Peyer's patch (tissue), 4 donors: Measurements from ENCODE around the gene RTCA. TPM values are rescaled to one million over a fixed set of nuclear protein-coding genes. Genes with fewer than 3 reads are reported as not detected.

ENCODE experiments used
- DNase-seq, 3 donors: peaks; one replicate each; pipeline ENCODE4 v3.0.0-alpha.2; 2017 to 2019
- H3K27ac ChIP-seq, 4 donors: fragments of 200-600 bp; sonication (generic); one replicate each; pipeline ENCODE4 v1.5.1; 2016 to 2019
- H3K27me3 ChIP-seq, 2 donors: fragments of 200-600 bp; sonication (generic); one replicate each; pipeline ENCODE4 v1.5.1; 2019
- H3K36me3 ChIP-seq, 3 donors: fragments of 200-600 bp; sonication (generic); one replicate each; pipeline ENCODE4 v1.5.1; 2016 to 2019
- H3K4me1 ChIP-seq, 4 donors: fragments of 200-600 bp; sonication (generic); one replicate each; pipeline ENCODE4 v1.5.1; 2016 to 2019
- H3K4me3 ChIP-seq, 4 donors: fragments of 200-600 bp; sonication (generic); 1 replicate in 3 of 4; 2 replicates in 1 of 4; pipeline ENCODE4 v1.5.1; 2016 to 2019; ENCODE audit warnings: mild to moderate bottlenecking in 1 of 4
- H3K9me3 ChIP-seq, 4 donors: fragments of 200-600 bp; sonication (generic); one replicate each; pipeline ENCODE4 v1.5.1; 2016 to 2019; ENCODE audit warnings: mild to moderate bottlenecking in 1 of 4
- POLR2A ChIP-seq, 2 donors: fragments of 450-650 bp; IDR thresholded peaks; one replicate each; pipeline ENCODE4 v1.5.1; 2017; ENCODE audit warnings: antibody characterized with exemption in 2 of 2, mild to moderate bottlenecking in 2 of 2, moderate library complexity in 2 of 2
- total RNA-seq, 4 donors: library from RNA; depleted of rRNA; stranded (reverse); fragments of >200 nt; gene quantifications; one replicate each; pipeline ENCODE4 v1.1.0, GENCODE V29; 2016
- TF ChIP-seq, protein P1 (sequence below), 6 experiments: fragments of 450-650 bp in 4 of 6; fragments of 200-600 bp in 2 of 6; sonication (generic) in 1 of 6; IDR thresholded peaks; one replicate each; pipeline ENCODE4 v1.5.1; 2017 to 2019; ENCODE audit warnings: antibody characterized with exemption in 6 of 6, mild to moderate bottlenecking in 3 of 6, moderate library complexity in 1 of 6

Gene RTCA
- total RNA-seq, 4 donors from 2014 or later = 31.5 to 71.8 (median 46.7) TPM

DNA sequence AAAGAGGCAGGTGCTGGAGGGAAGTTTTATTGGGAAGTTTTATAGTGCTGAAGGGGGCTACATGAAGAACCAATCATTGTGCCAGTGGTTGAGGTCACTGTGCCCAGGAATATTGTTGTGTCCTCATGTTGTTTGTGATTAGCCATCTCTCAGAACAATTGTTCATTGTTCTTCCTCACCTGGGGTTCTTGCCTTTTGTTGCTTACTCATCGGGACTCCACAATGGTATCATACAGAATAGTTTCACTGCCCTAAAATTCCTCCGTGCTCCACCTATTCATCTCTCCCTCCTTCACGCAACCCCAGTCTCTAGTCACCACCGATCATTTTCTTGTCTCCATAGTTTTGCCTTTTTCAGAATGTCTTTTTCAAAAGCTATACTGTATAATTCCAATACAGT is 47.4 kb downstream of the RTCA start:
- H3K4me3 ChIP-seq = no peak overlapping the region
- no peaks in the 10 kb centered on the region for H3K36me3 ChIP-seq
- H3K27me3 ChIP-seq = no peaks in the 10 kb centered on the region
- TF ChIP-seq, protein P1, sequence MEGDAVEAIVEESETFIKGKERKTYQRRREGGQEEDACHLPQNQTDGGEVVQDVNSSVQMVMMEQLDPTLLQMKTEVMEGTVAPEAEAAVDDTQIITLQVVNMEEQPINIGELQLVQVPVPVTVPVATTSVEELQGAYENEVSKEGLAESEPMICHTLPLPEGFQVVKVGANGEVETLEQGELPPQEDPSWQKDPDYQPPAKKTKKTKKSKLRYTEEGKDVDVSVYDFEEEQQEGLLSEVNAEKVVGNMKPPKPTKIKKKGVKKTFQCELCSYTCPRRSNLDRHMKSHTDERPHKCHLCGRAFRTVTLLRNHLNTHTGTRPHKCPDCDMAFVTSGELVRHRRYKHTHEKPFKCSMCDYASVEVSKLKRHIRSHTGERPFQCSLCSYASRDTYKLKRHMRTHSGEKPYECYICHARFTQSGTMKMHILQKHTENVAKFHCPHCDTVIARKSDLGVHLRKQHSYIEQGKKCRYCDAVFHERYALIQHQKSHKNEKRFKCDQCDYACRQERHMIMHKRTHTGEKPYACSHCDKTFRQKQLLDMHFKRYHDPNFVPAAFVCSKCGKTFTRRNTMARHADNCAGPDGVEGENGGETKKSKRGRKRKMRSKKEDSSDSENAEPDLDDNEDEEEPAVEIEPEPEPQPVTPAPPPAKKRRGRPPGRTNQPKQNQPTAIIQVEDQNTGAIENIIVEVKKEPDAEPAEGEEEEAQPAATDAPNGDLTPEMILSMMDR (IDR thresholded peaks at IDR 0.05) = no peak
- no peak for TF ChIP-seq POLR2A (IDR thresholded peaks at IDR 0.05)
- peaks cover 0 to 9% (median 3%) of the 10 kb centered on the region in 4 donors for H3K9me3 ChIP-seq
- DNase-seq = no peak
- H3K27ac ChIP-seq = no peak overlapping the region
- no peaks in the 10 kb centered on the region for H3K4me1 ChIP-seq

DNA sequence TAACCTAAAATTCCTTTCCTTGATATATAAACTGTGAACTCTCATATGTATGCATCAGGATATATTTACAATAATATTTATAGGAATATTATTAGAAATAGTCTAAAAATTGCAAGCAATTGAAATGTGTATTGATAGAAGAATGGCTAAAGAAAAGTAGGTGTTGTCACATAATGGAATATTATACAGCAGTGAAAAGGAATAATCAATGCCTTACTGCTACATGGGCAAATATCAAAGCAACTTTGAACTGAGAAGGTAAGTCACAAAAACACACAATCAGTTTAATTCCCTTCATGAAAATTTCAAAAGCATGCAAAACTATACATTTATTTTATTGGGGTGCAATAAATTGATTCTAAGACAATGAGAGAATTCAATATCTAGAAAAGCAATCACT is 50.6 kb downstream of the RTCA start:
- H3K4me1 ChIP-seq = peaks cover 0 to 5% (median 0%) of the 10 kb centered on the region in 4 donors
- TF ChIP-seq, protein P1 (IDR thresholded peaks at IDR 0.05) = no peak
- TF ChIP-seq POLR2A (IDR thresholded peaks at IDR 0.05) = no peak
- no peak overlapping the region for H3K4me3 ChIP-seq

DNA sequence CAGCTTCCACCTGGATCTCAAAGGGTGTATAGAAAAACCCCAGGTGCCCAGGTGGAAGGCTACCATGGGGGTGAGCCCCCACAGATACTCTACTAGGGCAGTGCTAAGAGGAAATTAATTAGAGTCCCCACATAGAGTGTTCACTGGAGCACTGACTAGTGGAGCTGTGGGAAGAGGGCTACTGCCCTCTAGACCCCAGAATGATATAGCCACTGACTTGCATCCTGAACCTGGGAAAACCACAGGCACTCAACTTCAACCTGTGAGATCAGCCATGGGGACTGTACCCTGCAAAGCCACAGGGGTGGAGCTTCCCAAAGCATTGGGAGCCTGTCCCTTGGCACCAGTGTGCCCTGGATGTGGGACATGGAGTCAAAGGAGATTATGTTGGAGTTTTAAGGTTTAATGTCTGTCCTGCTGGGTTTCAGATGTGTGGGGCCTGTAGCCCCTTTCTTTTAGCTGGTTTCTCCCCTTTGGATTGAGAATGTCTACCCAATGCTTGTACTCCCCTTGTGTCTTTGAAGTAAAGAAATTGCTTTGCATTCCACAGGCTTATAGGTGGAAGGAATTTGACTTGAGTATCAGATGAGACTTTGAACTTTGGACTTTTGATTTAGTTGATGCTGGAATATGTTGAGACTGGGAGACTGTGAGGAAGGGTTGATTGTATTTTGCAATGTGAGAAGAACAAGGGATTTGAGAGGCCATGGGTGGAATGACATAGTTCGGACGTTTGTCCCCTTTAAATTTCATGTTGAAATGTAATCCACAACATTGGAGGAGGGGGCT is 54.5 kb downstream of the RTCA start:
- H3K27me3 ChIP-seq = no peaks in the 10 kb centered on the region
- peaks cover 0 to 15% (median 4%) of the 10 kb centered on the region in 4 donors for H3K9me3 ChIP-seq
- DNase-seq = no peak
- H3K27ac ChIP-seq = peak overlapping the region in 2 of 4 donors; percentile 6 to 25
- no peaks in the 10 kb centered on the region for H3K36me3 ChIP-seq
- TF ChIP-seq, protein P1 (IDR thresholded peaks at IDR 0.05) = no peak
- no peak for TF ChIP-seq POLR2A (IDR thresholded peaks at IDR 0.05)
- H3K4me1 ChIP-seq = peaks cover 0 to 15% (median 0%) of the 10 kb centered on the region in 4 donors
- no peak overlapping the region for H3K4me3 ChIP-seq

More for the DNA sequence above, 50.6 kb downstream of the RTCA start:
- no peak overlapping the region for H3K27ac ChIP-seq
- no peaks in the 10 kb centered on the region for H3K27me3 ChIP-seq
- H3K36me3 ChIP-seq = no peaks in the 10 kb centered on the region
- no peak for DNase-seq
- H3K9me3 ChIP-seq = peaks cover 0 to 15% (median 4%) of the 10 kb centered on the region in 4 donors

DNA sequence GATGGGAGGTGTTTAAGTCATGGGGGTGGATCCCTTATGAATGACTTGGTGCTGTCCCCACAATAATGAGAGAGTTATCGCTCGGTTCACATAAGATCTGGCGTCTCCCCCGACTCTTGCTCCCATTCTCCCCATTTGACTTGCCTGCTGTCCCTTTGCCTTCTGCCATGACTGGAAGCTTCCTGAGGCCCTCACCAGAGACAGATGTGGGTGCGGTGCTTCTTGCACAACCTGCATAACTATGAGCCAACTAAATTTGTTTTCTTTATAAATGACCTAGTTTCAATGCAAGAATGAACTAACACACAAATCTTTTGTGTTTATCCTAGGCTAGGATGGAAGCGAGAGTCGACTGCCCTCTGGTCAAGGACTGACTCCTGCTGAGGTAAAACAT is 55.1 kb downstream of the RTCA start:
- Histone ChIP-seq H3K27me3 (no peaks in the 10 kb centered on the region), H3K4me1 (peaks cover 0 to 15% (median 0%) of the 10 kb centered on the region in 4 donors), H3K9me3 (peaks cover 0 to 12% (median under 1%) of the 10 kb centered on the region in 4 donors), H3K27ac (peak overlapping the region in 1 of 4 donors; percentile 6), H3K36me3 (no peaks in the 10 kb centered on the region), H3K4me3 (no peak overlapping the region)
- TF ChIP-seq, protein P1 (IDR thresholded peaks at IDR 0.05) = no peak
- no peak for TF ChIP-seq POLR2A (IDR thresholded peaks at IDR 0.05)
- DNase-seq = no peak

DNA sequence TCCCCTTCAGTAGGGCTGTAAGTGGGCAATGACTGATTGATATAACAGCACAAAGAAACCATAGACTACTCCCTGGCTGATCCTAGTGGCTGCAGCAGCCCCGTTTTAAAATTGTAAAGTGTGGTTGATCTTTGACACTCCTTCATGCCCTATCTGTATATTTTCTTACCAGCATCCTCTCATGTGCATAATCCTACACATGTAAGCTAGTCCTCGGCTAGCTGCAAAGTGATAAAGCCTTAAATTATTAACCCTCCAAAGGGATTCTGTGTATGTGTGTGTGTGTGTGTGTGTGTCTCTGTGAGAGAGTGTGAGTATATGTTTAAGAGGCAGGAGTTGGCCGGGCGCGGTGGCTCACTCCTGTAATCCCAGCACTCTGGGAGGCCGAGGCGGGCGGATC is 55.5 kb downstream of the RTCA start:
- H3K27me3 ChIP-seq = no peaks in the 10 kb centered on the region
- peaks cover 0 to 15% (median 0%) of the 10 kb centered on the region in 4 donors for H3K4me1 ChIP-seq
- H3K27ac ChIP-seq = peak overlapping the region in 1 of 4 donors; percentile 6
- H3K4me3 ChIP-seq = no peak overlapping the region
- no peak for DNase-seq
- H3K36me3 ChIP-seq = no peaks in the 10 kb centered on the region
- no peak for TF ChIP-seq POLR2A (IDR thresholded peaks at IDR 0.05)
- TF ChIP-seq, protein P1 (IDR thresholded peaks at IDR 0.05) = no peak
- H3K9me3 ChIP-seq = peaks cover 0 to 10% (median 0%) of the 10 kb centered on the region in 4 donors
